NCI-H2196 treated with DMSO at 0.1 percent for 48 hours (cell line): ENCODE data around the gene GLIPR1L2.
"Not testable (repeated sequence)": the region's sequence is repeated elsewhere in the genome, so short reads cannot be mapped to it uniquely, and the experiment has no call there.

Source experiments
- DNase-seq: peaks from one replicate; lab custom pipeline; 2025; ENCODE audit not compliant: unreplicated experiment; lab: John Stamatoyannopoulos, UW

Gene GLIPR1L2

GRCh38 chr12:75432924-75433323 lies 42.0 kb downstream of the GLIPR1L2 start:
- DNase-seq = no peak

DNA sequence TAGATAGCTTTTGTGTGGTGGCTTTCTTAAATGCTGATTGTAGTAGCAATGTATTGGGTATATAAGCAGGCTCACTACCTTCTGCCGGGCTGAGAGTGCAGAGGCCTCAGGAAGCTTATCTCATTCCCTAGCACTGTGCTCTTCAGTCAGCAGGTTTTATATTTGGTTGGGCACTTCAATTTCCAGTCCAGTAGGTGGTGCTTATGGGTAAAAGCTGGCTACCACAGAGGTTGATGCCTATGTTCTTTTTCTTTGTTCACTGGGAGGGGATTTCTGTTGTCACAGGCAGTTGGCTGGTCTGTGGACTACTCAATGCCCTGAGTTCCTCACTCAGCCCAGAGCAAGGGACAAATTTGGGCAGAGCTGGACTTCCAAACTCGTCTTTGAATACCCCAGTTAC lies 46.7 kb downstream of the GLIPR1L2 start:
- DNase-seq = no peak

DNA sequence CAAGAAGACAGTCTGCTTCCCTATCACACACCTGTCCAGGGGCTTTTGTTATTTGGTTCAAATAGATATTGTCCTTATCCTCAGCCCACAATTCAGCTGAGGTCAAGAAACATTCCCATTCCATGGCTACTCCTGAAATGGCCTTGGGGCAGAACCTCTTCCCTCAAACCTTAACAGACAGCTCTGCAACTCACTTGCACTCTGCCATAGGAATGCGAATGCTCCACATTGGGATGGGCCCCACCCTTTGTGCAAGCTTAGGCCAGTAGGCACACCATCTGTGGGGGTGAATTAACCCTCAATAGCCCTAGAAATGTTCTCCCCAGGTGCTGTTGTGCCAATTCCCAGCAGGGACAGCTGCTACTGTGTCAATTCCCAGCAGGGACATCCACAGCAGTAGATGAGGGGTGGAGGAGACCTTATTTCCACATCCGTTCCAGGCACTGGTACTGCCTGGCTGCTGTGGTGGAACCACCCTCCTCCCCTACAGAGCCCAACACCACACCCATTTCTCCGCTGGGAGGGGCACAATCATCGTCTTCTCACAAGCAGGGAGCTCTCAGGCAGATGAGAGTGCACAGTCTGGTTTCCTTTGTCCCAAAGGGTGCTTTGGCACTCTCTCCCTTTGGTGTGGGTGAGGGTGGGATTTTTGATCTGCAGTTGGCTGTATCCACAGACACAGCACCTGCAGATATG lies 47.3 kb downstream of the GLIPR1L2 start:
- DNase-seq = no peak

DNA sequence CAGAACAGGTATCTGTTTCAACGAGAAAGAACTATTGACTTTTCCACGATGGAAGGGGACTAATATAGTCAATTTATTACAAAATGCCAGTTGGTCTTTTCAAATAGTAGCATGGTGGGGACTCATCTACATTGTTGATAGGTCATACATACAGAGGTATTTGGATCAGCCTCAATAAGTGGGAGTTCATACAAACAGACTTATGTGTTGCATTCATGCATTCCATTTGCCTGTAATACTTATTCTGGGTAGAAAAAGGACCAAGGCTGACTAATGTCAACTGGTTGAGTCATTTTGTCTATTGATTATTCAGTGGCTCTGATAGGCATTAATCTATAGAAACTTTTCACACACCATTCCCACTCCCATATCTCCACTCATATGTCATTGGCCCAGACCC lies 48.2 kb downstream of the GLIPR1L2 start:
- no peak for DNase-seq

GRCh38 chr12:75439930-75440329 lies 49.0 kb downstream of the GLIPR1L2 start:
- DNase-seq = no peak

GRCh38 chr12:75441687-75442449 lies 51.0 kb downstream of the GLIPR1L2 start:
- DNase-seq = not testable (repeated sequence)

DNA sequence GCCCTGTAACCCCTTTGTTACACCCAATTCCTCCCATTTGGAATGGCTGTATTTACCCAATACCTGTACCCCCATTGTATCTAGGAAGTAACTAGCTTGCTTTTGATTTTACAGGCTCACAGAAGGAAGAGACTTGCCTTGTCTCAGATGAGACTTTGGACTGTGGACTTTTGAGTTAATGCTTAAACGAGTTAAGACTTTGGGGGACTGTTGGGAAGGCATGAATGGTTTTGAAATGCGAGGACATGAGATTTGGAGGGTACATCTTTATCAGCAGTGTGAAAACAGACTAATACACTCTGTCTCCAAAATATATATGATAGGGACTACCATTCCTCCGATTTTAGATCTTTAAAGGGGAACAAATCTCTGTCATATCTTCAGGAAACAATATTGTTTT lies 51.6 kb downstream of the GLIPR1L2 start:
- DNase-seq = not testable (repeated sequence)

- no peak for DNase-seq
Measured at GRCh38 chr12:75443709-75444108, 52.8 kb downstream of the GLIPR1L2 start.

- no peak for DNase-seq
Measured at GRCh38 chr12:75444429-75445136, 53.7 kb downstream of the GLIPR1L2 start.

DNA sequence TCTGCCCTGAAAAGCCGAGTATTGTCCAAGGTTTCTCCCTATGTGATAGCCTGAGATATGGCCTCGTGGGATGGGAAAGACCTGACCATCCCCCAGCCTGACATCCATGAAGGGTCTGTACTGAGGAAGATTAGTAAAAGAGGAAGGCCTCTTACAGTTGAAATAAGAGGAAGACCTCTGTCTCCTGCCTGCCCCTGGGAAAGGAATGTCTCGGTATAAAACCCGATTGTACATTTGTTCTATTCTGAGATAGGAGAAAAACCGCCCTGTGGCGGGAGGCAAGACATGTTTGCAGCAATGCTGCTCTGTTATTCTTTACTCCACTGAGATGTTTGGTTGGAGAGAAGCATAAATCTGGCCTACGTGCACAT lies 54.2 kb downstream of the GLIPR1L2 start:
- DNase-seq = not testable (repeated sequence)

DNA sequence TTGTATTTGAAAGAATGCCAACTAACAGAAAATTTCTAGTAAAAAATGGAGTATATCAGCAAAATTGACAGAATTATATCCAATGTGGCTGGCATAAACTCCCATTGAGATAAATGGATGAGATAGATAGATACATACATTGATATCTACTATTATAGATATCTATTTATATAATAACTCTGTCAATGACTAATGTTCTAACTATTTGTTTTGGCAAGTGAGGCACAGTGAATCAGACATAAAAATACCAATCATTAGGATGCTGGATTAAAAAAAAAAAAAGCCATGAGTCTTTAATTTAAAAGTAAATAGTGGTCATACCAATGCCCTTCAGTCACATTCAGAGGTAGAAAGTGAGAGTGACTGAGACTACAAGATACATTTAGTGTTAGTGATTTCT lies 56.0 kb downstream of the GLIPR1L2 start:
- DNase-seq = no peak

DNA sequence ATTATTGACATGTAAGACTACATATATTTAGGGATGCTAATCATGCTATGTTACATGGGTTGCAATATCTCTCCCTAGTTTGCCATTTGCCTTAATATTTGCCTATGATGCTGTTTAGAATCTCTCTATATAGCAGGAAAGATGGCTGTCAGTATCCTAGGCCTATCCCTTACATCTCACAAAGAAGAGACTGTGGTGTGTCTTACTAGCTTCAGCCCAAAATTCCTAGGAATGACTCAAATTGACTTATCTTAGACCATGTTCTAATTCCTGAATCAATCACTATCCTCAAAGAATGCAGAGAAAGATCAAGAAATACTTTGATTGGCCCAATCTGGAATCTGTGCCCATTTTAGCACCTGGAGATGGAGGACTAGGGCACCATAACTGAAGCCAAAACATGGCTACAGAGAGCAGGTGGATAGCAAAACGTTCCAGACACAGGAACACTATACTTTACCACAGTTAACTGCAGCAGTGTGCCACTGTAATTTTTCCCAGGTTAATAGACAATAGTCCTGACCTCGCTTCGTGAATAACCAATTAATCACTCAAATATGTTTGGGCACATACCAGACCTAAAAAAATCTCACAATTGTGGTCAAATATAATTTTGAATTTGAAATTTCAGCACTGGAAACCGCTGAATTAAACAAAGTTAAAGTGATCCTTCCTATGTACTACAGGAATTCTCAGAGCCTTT lies 57.0 kb downstream of the GLIPR1L2 start:
- DNase-seq = no peak

- no peak for DNase-seq
Measured at GRCh38 chr12:75452675-75453330, 61.9 kb downstream of the GLIPR1L2 start.

DNA sequence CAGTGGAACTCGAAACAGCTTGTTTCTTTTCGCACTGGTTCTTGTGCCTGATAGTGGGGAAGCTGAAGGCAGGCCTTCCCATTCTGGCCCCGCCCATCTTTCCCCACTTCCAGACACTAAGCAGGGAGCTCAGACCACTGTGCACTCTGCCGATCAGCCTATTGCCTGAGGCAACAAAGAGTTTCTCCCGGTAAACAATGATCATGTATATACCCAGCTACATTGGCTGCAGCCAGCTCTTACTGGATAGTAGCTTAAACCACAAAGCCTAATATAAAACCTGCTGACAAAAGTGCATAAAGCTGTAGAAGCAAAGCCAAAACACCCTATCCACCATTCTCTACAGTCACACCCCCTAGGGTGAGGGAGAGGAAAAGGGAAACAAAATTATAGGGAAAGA lies 65.0 kb downstream of the GLIPR1L2 start:
- DNase-seq = no peak

GRCh38 chr12:75457191-75457590 lies 66.3 kb downstream of the GLIPR1L2 start:
- no peak for DNase-seq

DNA sequence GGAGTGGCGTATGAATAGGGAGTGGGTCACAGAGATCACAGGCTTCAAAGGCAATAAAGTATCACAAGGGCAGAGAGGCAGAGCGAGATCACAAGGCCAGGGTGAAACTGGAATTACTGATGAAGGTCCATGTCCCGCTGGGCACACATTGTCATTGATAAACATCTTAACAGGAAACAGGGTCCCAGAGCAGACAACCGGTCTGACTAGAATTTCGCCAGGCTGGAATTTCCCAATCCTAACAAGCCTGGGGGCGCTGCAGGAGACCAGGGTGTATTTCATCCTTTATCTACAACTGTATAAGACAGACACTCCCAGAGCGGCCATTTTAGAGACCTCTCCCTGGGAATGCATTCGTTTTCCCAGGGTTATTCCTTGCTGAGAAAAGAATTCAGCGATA lies 67.0 kb downstream of the GLIPR1L2 start:
- DNase-seq = not testable (repeated sequence)

DNA sequence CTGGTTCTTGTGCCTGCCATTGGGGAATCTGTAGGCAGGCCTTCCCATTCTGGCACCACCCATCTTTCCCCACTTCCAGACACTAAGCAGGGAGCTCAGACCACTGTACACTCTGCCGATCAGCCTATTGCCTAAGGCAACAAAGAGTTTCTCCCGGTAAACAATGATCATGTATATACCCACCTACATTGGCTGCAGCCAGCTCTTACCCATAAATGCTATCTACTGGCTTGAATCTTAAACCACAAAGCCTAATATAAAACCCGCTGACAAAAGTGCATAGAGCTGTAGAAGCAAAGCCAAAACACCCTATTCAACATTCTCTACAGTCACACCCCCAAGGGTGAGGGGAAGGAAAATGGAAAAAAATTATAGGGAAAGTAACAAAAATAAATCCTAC lies 68.9 kb downstream of the GLIPR1L2 start:
- no peak for DNase-seq

DNA sequence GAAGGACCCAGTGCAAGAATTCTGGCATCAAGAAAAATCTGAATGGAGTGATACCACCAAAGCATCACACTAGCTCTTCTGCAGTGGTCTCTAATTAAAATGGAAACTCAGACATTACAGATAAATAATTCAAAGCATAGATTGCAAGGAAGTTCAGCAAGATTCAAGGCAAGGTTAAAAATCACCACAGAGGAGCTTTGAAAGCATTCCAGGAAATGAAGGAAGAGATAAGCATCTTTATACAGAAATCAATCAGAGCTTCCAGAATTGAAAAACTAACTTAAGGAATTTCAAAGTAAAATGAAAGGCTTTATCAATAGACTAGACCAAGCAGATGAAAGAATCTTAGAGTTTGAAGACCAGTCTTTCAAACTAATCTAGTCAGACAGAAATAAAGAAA lies 69.3 kb downstream of the GLIPR1L2 start:
- no peak for DNase-seq

- no peak for DNase-seq
Measured at GRCh38 chr12:75471902-75472890, 81.3 kb downstream of the GLIPR1L2 start.

DNA sequence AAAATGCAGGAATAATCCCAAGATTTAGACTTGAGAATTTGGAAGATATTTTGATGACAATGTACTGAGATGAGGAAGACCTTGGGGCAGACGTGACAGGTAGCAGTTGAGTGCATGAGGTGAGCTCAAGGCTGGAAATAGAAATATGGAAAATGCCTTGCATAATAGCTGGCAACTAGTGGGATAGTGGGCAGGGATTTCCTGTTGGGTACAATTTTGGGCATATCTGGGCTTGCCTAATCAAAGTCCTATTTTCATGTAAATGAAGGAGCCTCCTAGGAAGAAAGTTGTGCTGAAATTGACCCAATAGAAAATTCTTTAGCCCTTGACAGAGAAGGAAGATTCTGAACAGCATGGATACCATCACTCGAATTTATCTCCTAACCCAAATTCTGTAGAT lies 83.2 kb downstream of the GLIPR1L2 start:
- DNase-seq = no peak
